ENCODE data around the gene PROP1.
"Not testable (repeated sequence)": the region's sequence is repeated elsewhere in the genome, so short reads cannot be mapped to it uniquely, and the experiment has no call there.

DNA sequence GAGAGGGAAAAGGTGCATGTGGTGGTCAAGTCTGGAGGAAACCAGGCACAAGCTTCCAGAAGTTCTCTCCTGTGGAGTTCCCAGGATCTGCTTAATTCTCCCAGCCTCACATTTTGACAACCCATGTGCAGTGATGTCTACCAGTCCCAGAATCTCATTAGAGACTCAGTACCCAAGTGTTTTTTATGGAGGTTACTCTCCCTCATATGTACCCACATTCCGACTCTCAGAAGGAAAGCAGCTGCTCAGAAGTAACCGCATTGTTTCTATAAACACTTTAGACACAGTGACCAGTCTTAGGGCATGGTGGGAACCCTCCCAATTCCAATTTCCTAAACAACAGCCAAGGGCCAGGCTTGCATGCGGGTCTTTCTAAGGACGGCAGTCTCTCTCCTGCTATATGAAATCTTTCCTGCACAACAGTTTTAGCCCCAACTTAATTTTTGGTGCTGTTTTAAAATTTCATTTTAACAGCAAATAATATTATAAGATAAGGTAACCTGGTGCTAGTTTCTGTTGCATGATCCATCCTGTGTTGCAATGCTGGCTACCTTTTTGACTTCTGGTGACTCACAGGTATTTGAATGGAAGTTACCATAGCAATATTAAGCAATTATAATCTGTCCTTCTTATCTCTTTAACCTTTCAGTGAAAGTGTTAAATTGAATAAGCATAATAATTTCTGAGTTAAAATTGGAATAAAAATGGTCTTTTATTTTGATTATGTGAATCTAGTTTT is 15.9 kb upstream of the PROP1 start:
- TF ChIP-seq FOS (IDR thresholded peaks at IDR 0.05; ENCODE audit: borderline replicate concordance, insufficient read depth, low read length); EZH2 (IDR thresholded peaks at IDR 0.05; ENCODE audit: borderline replicate concordance, low read depth, low read length, severe bottlenecking); JUN (IDR thresholded peaks at IDR 0.05; ENCODE audit: borderline replicate concordance, insufficient read depth, insufficient read length, low read depth); POLR2A (IDR thresholded peaks at IDR 0.05; ENCODE audit: low read depth, low read length): not testable (repeated sequence)
- TF ChIP-seq, protein P1, sequence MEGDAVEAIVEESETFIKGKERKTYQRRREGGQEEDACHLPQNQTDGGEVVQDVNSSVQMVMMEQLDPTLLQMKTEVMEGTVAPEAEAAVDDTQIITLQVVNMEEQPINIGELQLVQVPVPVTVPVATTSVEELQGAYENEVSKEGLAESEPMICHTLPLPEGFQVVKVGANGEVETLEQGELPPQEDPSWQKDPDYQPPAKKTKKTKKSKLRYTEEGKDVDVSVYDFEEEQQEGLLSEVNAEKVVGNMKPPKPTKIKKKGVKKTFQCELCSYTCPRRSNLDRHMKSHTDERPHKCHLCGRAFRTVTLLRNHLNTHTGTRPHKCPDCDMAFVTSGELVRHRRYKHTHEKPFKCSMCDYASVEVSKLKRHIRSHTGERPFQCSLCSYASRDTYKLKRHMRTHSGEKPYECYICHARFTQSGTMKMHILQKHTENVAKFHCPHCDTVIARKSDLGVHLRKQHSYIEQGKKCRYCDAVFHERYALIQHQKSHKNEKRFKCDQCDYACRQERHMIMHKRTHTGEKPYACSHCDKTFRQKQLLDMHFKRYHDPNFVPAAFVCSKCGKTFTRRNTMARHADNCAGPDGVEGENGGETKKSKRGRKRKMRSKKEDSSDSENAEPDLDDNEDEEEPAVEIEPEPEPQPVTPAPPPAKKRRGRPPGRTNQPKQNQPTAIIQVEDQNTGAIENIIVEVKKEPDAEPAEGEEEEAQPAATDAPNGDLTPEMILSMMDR (IDR thresholded peaks at IDR 0.05; ENCODE audit: extremely low read depth in 1 of 2, insufficient read depth in 1 of 2, low read depth in 1 of 2, low read length in 2 of 2), result not testable (repeated sequence)

Data from endothelial cell of umbilical vein (primary cell).